Stimulated activated CD4-positive, alpha-beta T cell treated with anti-CD3 and anti-CD28 coated beads, Interleukin-4, amount 100 ng/mL, for 24 hours (primary cell): ENCODE data around the gene TMEM8B.

Experiments used
- DNase-seq: peaks from one replicate; pipeline ENCODE4 v3.0.0-alpha.2; 2020

TMEM8B gene

GRCh38 chr9:35842020-35842745 is 13.2 kb downstream of the TMEM8B start:
- no peak for DNase-seq

GRCh38 chr9:35842795-35843194 is 13.8 kb downstream of the TMEM8B start:
- DNase-seq, result no peak

DNA sequence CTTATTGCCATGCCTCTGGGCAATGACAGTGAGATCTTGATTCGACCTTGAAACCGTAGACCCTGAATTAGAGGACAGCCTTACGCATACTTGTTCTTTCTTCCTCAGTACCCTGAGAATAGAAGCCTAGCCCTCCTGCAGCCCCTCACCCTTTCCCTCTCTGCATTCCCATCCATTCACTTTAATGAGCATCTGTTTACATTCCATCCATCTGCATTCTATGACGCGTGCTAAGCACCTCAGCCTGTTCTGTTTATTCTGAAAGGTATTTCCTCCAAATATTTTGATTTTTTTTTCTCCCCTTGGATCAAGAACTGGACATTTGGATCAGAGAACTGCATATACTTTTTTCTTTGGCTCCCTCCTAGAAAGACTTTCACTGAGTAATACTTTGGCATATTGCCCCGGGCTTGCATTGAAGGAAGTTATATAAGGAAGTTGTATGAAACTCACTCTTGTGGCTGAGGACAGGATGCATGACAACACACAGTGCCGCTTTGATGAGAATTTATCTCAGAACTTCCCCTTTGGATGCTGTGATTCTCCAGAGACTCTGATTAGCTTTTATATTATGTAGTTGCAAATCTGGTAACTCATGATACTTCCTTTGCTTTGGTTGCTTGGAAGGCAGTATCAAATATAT is 15.7 kb downstream of the TMEM8B start:
- DNase-seq, result peak; percentile 11

DNA sequence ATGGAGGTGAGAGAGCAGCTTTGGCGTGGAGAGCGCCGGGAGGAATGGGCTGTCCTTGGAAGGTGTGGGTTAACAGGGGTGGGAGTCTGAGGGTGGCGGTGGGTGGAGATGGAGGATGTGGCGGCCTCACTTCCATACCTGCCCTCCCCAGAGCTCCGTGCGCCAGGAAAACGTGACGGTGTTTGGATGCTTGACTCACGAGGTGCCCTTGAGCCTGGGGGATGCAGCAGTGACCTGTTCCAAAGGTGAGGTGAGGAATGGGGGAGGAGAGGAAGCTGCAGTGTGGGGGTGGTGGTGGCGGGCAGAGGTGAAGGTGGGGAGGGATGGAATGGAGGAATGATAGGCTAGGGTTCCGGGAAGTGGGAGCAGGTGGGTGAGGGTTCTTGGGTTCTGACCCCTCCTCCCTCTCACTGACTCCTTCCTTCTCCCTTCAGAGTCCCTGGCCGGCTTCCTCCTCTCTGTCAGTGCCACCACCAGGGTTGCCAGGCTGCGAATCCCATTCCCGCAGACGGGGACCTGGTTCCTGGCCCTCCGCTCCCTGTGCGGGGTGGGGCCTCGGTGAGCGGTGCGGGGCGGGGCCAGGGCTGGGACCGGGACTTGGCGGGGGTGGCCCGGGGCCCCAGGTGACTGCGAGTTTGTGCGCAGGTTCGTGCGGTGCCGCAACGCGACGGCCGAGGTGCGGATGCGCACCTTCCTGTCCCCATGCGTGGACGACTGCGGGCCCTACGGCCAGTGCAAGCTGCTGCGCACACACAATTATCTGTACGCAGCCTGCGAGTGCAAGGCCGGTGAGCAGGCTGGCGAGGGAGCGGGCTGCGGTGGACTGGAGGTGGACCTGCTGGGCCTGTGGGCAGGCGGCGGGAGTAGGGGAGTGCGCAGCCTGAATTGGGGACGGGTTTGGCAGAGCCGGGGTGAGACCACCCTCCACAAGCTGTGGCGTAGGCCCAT is 17.1 kb downstream of the TMEM8B start:
- DNase-seq, result no peak

- peak; percentile 42 for DNase-seq
These were observed 19.0 kb downstream of the TMEM8B start for GRCh38 chr9:35847792-35848572.

DNA sequence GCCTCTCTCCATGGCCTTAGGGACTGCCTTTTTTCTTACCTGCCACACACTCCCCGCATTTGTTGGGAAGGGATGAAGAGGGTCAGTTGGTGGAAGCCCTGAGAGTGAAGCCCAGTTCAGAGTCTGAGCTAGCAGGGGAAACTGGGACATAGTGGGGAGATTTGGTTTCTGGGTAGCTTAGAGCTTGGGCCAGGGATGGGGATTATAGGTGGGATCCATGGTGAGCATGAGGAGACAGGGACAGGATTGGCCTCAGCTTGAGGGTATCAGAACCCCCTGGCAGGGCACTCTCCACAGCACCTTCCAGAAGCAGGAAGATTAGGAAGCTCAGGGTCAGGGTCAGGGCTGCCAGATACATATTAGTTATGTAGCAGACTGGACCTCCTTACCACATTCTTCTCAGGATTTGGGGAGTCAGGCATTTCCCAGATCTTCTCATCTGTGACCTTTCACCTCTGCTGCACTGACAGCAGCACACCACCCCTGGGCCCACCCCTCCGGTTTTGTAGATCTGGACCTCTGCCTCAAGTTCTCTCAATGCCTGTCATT is 23.3 kb downstream of the TMEM8B start:
- DNase-seq, result no peak

GRCh38 chr9:35852876-35853865 is 24.1 kb downstream of the TMEM8B start:
- no peak for DNase-seq

- no peak for DNase-seq
These were observed 25.2 kb downstream of the TMEM8B start for GRCh38 chr9:35854091-35854762.

- no peak for DNase-seq
These were observed 27.2 kb downstream of the TMEM8B start for GRCh38 chr9:35856206-35856605.

DNA sequence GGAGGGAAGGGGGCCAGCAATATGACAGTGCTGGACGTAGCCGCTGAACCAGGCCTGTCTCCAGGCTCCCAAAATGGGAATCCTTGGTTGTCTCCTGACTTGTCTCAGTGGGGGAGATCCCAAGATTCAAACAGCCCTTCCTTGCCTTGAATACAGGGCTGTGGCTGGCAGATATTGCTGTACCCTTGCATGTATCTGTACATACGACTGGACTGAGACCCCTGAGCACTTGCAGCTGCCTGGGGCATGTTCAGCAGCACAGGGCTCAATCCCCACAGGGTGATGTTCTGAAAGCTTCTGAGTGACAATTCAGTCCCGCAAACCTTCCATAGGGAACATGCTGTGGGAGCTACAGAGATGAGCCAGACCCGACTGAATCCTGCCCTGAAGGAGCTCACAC is 27.9 kb downstream of the TMEM8B start:
- DNase-seq, result no peak

- no peak for DNase-seq
These were observed 29.4 kb downstream of the TMEM8B start for GRCh38 chr9:35858458-35858857.

DNA sequence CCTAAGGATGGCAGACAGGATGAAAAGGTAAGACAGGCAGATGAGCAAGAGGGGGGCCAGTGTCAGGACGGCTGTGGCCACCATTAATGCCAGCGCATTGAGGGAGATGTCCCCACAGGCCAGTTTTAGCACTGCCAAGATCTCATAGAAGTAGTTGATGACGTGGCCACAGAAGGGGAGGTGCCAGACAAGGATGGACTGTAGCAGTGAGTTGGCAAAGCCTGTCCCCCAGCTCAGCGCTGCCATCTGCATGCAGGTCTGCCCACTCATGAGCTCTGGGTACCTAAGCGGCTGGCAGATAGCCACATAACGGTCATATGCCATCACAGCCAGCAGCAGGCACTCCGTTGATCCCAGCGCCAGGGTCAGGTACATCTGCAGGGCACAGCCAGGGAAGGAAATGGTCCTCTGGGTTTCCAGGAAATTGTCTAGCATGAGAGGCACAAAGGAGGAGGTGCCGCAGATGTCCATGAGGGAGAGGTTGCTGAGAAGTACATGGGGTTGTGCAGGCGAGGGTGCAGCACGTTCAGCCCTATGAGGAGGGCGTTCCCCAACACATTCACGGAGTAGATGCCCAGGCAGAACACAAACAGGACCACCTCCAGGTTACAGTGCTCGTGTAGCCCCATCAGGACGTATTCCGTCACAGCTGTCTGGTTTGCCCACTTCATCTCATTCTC is 30.4 kb downstream of the TMEM8B start:
- DNase-seq, result no peak

DNA sequence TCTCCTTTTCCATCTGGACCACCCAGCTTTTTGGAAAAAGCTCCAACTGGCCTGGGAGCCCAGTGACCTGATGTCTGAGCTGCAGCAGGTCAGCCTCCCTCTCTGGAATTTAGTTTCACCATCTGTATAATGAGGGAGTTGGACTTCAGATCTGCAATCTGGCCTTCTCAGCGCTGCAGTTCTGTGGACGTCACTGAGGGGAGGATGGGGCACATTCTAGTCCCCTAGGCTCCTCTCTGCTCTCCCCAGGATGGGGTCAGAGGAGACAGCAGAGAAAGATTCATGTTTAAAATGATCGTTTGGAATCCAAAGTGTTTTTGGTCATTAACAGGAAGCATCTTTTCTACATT is 30.9 kb downstream of the TMEM8B start:
- no peak for DNase-seq

GRCh38 chr9:35861161-35861897 is 32.3 kb downstream of the TMEM8B start:
- no peak for DNase-seq

- DNase-seq, result no peak
These were observed 33.3 kb downstream of the TMEM8B start for GRCh38 chr9:35862328-35862727.

- no peak for DNase-seq
These were observed 34.6 kb downstream of the TMEM8B start for GRCh38 chr9:35863583-35863982.

DNA sequence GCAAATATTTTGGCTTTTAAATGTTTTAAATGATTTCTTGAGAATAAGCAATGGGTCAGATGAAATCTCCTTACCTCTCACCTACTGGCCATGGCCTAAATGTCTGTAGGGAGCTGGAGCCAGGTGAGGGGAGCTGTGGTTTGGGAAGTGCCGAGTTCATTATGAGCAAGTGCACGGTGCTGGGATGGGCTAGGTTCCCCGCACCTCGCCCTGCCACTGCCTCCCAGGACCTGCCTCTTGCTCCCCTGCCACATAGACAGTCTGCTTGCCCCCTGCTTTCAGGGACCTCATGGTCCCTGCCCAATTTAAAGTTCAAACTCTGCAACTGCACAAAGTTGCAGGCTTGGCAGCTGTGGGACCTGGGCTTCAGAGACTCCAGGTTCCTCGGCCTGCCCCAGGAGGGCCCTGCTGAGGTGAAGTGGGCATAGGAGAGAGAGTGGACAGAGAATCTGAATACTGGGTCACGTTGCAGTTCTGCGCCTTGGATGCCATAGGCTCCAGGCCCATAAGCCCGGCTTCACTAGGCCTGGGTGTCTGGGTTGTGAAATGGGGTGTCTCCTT is 35.7 kb downstream of the TMEM8B start:
- no peak for DNase-seq

DNA sequence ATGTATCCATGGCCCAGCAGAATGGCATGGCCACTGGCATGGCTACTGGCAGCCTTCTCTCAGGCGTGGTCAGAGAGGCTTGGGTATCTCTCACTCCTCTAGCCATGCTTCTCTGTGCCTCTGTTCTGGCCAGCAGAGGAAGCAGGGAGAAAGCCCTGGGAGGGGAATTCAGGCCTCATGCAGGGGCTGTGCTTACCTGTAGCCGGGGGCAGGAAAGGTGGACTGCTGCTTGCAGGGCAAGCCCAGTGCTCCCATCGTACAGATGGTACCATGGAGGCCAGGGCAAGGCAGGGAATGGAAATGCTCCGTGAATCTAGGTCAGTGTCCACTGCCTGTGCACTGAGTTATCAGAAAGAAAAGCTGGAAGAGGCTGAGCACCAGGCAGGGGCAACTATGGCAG is 38.5 kb downstream of the TMEM8B start:
- no peak for DNase-seq

GRCh38 chr9:35868933-35869332 is 39.9 kb downstream of the TMEM8B start:
- DNase-seq, result no peak
